Esophagus squamous epithelium (tissue), 5 donors: ENCODE results near the gene NRAS. TPM values are rescaled to one million over a fixed set of nuclear protein-coding genes. Genes with fewer than 3 reads are reported as not detected.

Experiments used
- DNase-seq: peaks from one replicate; lab custom pipeline; 2025; lab: John Stamatoyannopoulos, UW
- H3K27ac ChIP-seq, 4 donors: fragments of 200-600 bp; sonication (generic); one replicate each; pipeline ENCODE4 v1.5.1; 2016 to 2019; ENCODE audit warnings: mild to moderate bottlenecking in 1 of 4
- H3K27me3 ChIP-seq, 4 donors: fragments of 200-600 bp; sonication (generic); 1 replicate in 3 of 4; 2 replicates in 1 of 4; pipeline versions ENCODE4 v1.5.1 to v1.6.0; 2017 to 2021; ENCODE audit warnings: antibody characterized with exemption in 1 of 4
- H3K36me3 ChIP-seq, 3 donors: fragments of 200-600 bp; sonication (generic); one replicate each; pipeline ENCODE4 v1.5.1; 2016 to 2019
- H3K4me1 ChIP-seq, 3 donors: fragments of 200-600 bp; sonication (generic); one replicate each; pipeline ENCODE4 v1.5.1; 2017 to 2019
- H3K4me3 ChIP-seq, 4 donors: fragments of 200-600 bp; sonication (generic); 1 replicate in 3 of 4; 2 replicates in 1 of 4; pipeline ENCODE4 v1.5.1; 2016 to 2019; ENCODE audit warnings: mild to moderate bottlenecking in 2 of 4, moderate library complexity in 1 of 4
- H3K9me3 ChIP-seq, 3 donors: fragments of 200-600 bp; sonication (generic); one replicate each; pipeline ENCODE4 v1.5.1; 2016 to 2019
- POLR2A ChIP-seq, 4 donors: fragments of 450-650 bp; IDR thresholded peaks; one replicate each; pipeline ENCODE4 v1.6.1; 2017; ENCODE audit warnings: antibody characterized with exemption in 4 of 4, mild to moderate bottlenecking in 4 of 4, moderate library complexity in 3 of 4
- WGBS, 2 donors: methylation state at CpG; one replicate each; pipeline ENCODE4 v1.1.5; 2018; 5-methylcytosine and 5-hydroxymethylcytosine counted together
- intact Hi-C: fragments of 100-400 bp; cut with DNase I; formaldehyde crosslinking; loops from one replicate; pipeline ENCODE4 v1.15.0; 2022
- total RNA-seq, 4 donors: library from RNA; depleted of rRNA; stranded (reverse); fragments of >200 nt; gene quantifications; one replicate each; pipeline ENCODE4 v1.1.0, GENCODE V29; 2016
- TF ChIP-seq, protein P1 (sequence below), 6 experiments: fragments of 450-650 bp in 4 of 6; fragments of 200-600 bp in 2 of 6; sonication (generic) in 2 of 6; IDR thresholded peaks; one replicate each; pipeline ENCODE4 v1.5.1; 2016 to 2019; ENCODE audit warnings: antibody characterized with exemption in 6 of 6, mild to moderate bottlenecking in 4 of 6, moderate library complexity in 4 of 6
- donor health status: DM: yes; HTN: yes; CAD: no.

NRAS gene
- total RNA-seq, 4 donors from 2014 or later: 18.4 to 38.0 (median 30.1) TPM

DNA sequence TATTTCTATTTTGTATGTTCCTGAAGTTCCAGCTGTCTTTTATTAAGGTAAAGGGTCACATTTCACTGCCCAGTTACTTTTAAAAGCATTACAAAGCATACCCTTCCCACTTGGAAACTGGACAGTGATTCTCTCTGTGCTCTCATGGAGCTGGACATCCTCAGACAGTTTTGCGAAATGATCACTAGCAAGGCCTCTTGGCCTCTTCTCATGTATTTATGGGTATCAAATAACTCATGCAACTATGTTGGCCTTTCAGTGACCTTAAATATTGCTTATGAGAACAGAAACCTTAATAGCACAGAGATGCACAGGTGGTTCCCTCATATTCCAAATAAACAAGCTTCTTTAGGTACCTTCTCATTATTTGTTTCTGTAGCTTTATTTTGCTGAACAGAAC lies 13.3 kb downstream of the NRAS start:
- WGBS, 2 donors: 90 to 92% methylated on average over 1 of the region's 1 CpG
- H3K36me3 ChIP-seq: peaks cover 1 to 36% (median 7%) of the 10 kb centered on the region in 3 donors
- H3K27me3 ChIP-seq: no peaks in the 10 kb centered on the region
- intact Hi-C loops: no loop called here
- no peak overlapping the region for H3K4me3 ChIP-seq
- H3K4me1 ChIP-seq: no peaks in the 10 kb centered on the region
- no peaks in the 10 kb centered on the region for H3K9me3 ChIP-seq
- TF ChIP-seq POLR2A (IDR thresholded peaks at IDR 0.05): no peak
- TF ChIP-seq, protein P1, sequence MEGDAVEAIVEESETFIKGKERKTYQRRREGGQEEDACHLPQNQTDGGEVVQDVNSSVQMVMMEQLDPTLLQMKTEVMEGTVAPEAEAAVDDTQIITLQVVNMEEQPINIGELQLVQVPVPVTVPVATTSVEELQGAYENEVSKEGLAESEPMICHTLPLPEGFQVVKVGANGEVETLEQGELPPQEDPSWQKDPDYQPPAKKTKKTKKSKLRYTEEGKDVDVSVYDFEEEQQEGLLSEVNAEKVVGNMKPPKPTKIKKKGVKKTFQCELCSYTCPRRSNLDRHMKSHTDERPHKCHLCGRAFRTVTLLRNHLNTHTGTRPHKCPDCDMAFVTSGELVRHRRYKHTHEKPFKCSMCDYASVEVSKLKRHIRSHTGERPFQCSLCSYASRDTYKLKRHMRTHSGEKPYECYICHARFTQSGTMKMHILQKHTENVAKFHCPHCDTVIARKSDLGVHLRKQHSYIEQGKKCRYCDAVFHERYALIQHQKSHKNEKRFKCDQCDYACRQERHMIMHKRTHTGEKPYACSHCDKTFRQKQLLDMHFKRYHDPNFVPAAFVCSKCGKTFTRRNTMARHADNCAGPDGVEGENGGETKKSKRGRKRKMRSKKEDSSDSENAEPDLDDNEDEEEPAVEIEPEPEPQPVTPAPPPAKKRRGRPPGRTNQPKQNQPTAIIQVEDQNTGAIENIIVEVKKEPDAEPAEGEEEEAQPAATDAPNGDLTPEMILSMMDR (IDR thresholded peaks at IDR 0.05): no peak
- no peak overlapping the region for H3K27ac ChIP-seq
- no peak for DNase-seq

DNA sequence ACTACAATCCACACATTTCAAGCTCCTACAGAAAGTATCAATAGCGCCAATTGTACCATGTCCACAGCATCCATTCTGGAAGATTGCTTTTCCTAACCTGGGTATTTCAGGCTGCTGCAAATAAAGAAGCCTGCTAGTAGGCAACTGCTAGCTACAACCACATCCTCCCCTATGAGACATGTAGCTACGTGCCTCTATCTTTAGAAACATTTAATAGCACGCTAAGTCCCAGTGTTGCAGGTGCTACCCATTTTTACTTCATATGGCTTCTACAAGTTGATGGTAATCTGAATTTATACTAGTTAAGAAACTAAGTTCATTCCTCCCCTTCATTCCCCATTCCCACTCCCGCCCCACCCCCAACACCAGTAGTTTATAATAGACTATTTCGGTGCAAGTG lies 13.8 kb downstream of the NRAS start:
- Histone ChIP-seq H3K27ac (no peak overlapping the region), H3K27me3 (no peaks in the 10 kb centered on the region), H3K4me1 (no peaks in the 10 kb centered on the region), H3K36me3 (peaks cover 0 to 31% (median 2%) of the 10 kb centered on the region in 3 donors), H3K9me3 (no peaks in the 10 kb centered on the region), H3K4me3 (no peak overlapping the region)
- WGBS, 2 donors: 77 to 86% methylated on average over 5 of the region's 5 CpGs
- intact Hi-C loops: no loop called here
- DNase-seq: no peak
- TF ChIP-seq POLR2A (IDR thresholded peaks at IDR 0.05): no peak
- TF ChIP-seq, protein P1 (IDR thresholded peaks at IDR 0.05): no peak

DNA sequence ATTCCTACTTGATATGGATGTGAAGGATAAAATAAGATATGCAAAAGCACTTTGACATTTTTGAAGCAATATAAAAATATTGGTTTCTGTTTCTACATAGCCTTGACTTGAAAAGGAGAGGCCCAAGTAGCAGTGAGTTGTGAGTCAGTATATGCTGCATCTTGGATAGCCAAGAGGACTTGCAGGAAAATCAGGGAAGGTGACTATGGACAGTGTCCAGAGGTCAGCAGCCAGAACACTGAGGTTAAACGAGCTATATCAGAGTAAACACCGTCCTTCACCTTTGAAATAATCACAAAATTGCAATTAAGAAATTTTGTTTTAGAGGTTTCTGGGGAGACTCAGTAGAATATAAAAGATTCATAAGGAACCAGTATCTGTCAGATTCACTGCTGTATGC lies 14.6 kb downstream of the NRAS start:
- Histone ChIP-seq H3K36me3 (peaks cover 0 to 23% (median 0%) of the 10 kb centered on the region in 3 donors), H3K27ac (no peak overlapping the region), H3K27me3 (no peaks in the 10 kb centered on the region), H3K4me3 (no peak overlapping the region), H3K4me1 (no peaks in the 10 kb centered on the region), H3K9me3 (no peaks in the 10 kb centered on the region)
- WGBS, 2 donors: 68 to 70% methylated on average over 2 of the region's 2 CpGs
- intact Hi-C loops: no loop called here
- TF ChIP-seq, protein P1 (IDR thresholded peaks at IDR 0.05): no peak
- no peak for TF ChIP-seq POLR2A (IDR thresholded peaks at IDR 0.05)
- no peak for DNase-seq

DNA sequence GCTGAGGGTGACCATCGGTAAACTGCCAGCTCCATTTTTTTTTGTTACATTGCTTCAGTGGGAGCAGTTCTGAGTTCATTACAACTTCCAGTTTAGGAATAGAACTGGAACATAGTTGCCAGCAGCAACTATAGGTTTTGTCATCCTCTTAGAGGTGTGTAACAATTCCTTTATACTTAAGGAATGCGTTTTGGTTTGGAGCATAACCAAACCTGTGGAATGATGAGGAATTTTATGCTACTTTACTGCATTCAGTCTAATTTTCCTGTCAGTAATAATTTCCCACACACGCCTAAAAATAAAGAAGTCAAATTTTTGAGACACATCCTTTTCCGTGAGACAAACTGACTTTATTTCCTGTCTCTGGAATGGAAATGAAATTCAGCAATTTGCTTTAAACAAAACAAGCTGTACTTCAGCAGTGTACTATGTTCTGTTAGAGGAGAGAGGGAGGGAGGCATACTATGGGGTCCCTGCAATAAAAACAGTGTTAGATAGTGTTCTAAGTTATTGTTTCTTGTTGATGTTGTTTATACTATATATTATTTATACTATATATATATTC lies 16.5 kb downstream of the NRAS start:
- Histone ChIP-seq H3K27me3 (no peaks in the 10 kb centered on the region), H3K36me3 (peaks cover 0 to 4% (median 0%) of the 10 kb centered on the region in 3 donors), H3K4me1 (no peaks in the 10 kb centered on the region), H3K27ac (no peak overlapping the region), H3K4me3 (no peak overlapping the region), H3K9me3 (no peaks in the 10 kb centered on the region)
- TF ChIP-seq, protein P1 (IDR thresholded peaks at IDR 0.05): no peak
- TF ChIP-seq POLR2A (IDR thresholded peaks at IDR 0.05): no peak
- intact Hi-C loops: no loop called here
- no peak for DNase-seq
- WGBS, 2 donors: 40 to 45% methylated on average over 4 of the region's 4 CpGs

DNA sequence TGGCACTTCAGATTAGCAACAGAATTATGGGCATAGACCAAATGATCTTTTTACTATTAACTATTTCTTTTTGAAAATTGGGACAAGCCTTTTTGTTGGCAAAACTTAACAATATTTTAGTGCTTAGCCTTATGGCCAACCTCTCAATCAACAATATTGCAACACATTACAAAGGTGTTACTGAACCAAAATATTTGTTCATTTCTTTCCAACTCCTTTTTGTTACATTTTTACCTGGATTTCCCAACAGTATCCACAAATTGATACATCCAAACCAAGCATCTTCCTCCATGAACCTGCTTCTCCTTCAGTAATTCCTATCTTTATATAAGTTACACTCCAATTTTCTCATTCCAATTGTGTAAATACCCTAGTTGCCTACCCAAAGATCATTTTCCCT lies 19.8 kb downstream of the NRAS start:
- H3K27ac ChIP-seq: no peak overlapping the region
- intact Hi-C loops: no loop called here
- no peak for DNase-seq
- no peaks in the 10 kb centered on the region for H3K4me1 ChIP-seq
- H3K4me3 ChIP-seq: no peak overlapping the region
- H3K36me3 ChIP-seq: no peaks in the 10 kb centered on the region
- H3K27me3 ChIP-seq: no peaks in the 10 kb centered on the region
- TF ChIP-seq, protein P1 (IDR thresholded peaks at IDR 0.05): no peak
- TF ChIP-seq POLR2A (IDR thresholded peaks at IDR 0.05): no peak
- H3K9me3 ChIP-seq: no peaks in the 10 kb centered on the region
